Measurements from ENCODE around the gene SH2D4B.

DNA sequence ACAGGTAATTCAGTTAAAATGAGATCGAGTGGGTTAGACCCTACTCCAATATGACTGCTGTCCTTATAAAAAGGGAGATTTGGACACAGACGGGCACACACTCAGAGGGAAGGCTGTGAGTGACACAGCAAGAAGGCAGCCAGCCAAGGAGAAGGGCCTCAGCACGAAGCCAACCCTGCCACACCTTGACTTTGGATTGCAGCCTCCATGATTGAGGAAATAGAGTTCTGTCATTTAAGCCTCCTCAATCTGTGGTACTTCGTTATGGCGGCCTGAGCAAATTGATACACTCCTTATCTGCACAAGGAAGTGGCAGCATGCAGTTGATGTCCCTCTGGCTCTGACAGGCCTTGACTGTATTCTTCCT is 43.8 kb downstream of the SH2D4B start:
- TF ChIP-seq, protein P1, sequence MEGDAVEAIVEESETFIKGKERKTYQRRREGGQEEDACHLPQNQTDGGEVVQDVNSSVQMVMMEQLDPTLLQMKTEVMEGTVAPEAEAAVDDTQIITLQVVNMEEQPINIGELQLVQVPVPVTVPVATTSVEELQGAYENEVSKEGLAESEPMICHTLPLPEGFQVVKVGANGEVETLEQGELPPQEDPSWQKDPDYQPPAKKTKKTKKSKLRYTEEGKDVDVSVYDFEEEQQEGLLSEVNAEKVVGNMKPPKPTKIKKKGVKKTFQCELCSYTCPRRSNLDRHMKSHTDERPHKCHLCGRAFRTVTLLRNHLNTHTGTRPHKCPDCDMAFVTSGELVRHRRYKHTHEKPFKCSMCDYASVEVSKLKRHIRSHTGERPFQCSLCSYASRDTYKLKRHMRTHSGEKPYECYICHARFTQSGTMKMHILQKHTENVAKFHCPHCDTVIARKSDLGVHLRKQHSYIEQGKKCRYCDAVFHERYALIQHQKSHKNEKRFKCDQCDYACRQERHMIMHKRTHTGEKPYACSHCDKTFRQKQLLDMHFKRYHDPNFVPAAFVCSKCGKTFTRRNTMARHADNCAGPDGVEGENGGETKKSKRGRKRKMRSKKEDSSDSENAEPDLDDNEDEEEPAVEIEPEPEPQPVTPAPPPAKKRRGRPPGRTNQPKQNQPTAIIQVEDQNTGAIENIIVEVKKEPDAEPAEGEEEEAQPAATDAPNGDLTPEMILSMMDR (IDR thresholded peaks at IDR 0.05): no peak
- no peak for TF ChIP-seq POLR2A (IDR thresholded peaks at IDR 0.05)
- TF ChIP-seq POLR2AphosphoS5 (IDR thresholded peaks at IDR 0.05; ENCODE audit: insufficient read depth in 1 of 2, low read depth in 1 of 2): no peak
